Colonic mucosa (tissue), 4 donors: ENCODE results near the gene MLH3. TPM values are rescaled to one million over a fixed set of nuclear protein-coding genes. Genes with fewer than 3 reads are reported as not detected.
A peak's percentile ranks its signal among the peaks of the same experiment; 100 is the strongest.

Source experiments
- DNase-seq: peaks from one replicate; pipeline ENCODE4 v3.0.0-alpha.2; 2020
- H3K27ac ChIP-seq: fragments of 200-600 bp; one replicate; pipeline ENCODE4 v1.8.0; 2021
- H3K27me3 ChIP-seq: fragments of 200-600 bp; one replicate; pipeline ENCODE4 v1.8.0; 2021
- H3K36me3 ChIP-seq: fragments of 200-600 bp; one replicate; pipeline ENCODE4 v1.8.0; 2021
- H3K4me1 ChIP-seq: fragments of 200-600 bp; one replicate; pipeline ENCODE4 v1.8.0; 2021; ENCODE audit warnings: mild to moderate bottlenecking
- H3K4me3 ChIP-seq: fragments of 200-600 bp; one replicate; pipeline ENCODE4 v1.8.0; 2021
- H3K9ac ChIP-seq, 2 donors: one replicate each; pipeline ENCODE4 v1.7.0; 2013; ENCODE audit warnings: control low read depth in 2 of 2, low read depth in 2 of 2, low read length in 2 of 2
- H3K9me3 ChIP-seq: fragments of 200-600 bp; one replicate; pipeline ENCODE4 v1.8.0; 2021
- intact Hi-C: fragments of 100-400 bp; cut with DNase I; formaldehyde crosslinking; loops from one replicate; pipeline ENCODE4 v1.14.1; 2022
- total RNA-seq, 2 donors: library from RNA; stranded (reverse); fragmentation: NEBNext Ultra II Directional in 1 of 2; extraction: Animal tissue kit (Norgen Biotek cat#: 25700) in 1 of 2; gene quantifications; one replicate each; pipeline ENCODE4 v1.2.1, GENCODE V29; 2021
- TF ChIP-seq, protein P1 (sequence below): fragments of 200-600 bp; IDR thresholded peaks from one replicate; pipeline ENCODE4 v1.8.0; 2022; ENCODE audit warnings: antibody characterized with exemption, mild to moderate bottlenecking
- donor health status: healthy.
- donor health status: DM: no; HTN: no; CAD: no.
- donor health status: DM: no; HTN: no; CAD: no.

The MLH3 gene
- total RNA-seq, 2 donors from 2014 or later, result 24.2 to 25.9 TPM

GRCh38 chr14:75060420-75060819, 9.2 kb upstream of the MLH3 start:
- Histone ChIP-seq H3K9ac (no peak overlapping the region), H3K9me3 (no peaks in the 10 kb centered on the region), H3K27me3 (no peaks in the 10 kb centered on the region), H3K27ac (no peak overlapping the region), H3K4me3 (no peak overlapping the region), H3K36me3 (no peaks in the 10 kb centered on the region), H3K4me1 (no peaks in the 10 kb centered on the region)
- intact Hi-C loops, result no loop called here
- TF ChIP-seq, protein P1, sequence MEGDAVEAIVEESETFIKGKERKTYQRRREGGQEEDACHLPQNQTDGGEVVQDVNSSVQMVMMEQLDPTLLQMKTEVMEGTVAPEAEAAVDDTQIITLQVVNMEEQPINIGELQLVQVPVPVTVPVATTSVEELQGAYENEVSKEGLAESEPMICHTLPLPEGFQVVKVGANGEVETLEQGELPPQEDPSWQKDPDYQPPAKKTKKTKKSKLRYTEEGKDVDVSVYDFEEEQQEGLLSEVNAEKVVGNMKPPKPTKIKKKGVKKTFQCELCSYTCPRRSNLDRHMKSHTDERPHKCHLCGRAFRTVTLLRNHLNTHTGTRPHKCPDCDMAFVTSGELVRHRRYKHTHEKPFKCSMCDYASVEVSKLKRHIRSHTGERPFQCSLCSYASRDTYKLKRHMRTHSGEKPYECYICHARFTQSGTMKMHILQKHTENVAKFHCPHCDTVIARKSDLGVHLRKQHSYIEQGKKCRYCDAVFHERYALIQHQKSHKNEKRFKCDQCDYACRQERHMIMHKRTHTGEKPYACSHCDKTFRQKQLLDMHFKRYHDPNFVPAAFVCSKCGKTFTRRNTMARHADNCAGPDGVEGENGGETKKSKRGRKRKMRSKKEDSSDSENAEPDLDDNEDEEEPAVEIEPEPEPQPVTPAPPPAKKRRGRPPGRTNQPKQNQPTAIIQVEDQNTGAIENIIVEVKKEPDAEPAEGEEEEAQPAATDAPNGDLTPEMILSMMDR, result no peak
- DNase-seq, result no peak

DNA sequence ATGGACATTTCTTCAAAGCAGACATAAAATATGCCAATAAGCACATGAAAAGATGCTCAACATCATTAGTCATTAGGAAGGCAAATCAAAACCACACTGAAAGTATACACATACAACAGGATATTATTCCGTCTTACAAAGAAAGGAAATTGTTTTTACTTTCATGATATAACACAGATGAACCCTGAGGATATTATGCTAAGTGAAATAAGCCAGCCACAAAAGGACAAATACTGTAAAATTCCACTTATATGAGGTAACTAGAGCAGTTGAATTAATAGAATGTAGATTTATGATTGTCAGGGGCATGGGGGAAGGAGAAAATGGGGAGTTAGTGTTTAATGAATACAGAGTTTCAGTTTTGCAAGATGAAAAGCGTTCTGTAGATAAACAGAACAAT, 8.4 kb upstream of the MLH3 start:
- no peak overlapping the region for H3K4me3 ChIP-seq
- no peaks in the 10 kb centered on the region for H3K4me1 ChIP-seq
- no peak for DNase-seq
- no peaks in the 10 kb centered on the region for H3K9me3 ChIP-seq
- H3K36me3 ChIP-seq, result no peaks in the 10 kb centered on the region
- no peaks in the 10 kb centered on the region for H3K27me3 ChIP-seq
- TF ChIP-seq, protein P1, result no peak
- no peak overlapping the region for H3K27ac ChIP-seq
- intact Hi-C loops, result no loop called here
- no peak overlapping the region for H3K9ac ChIP-seq

- Histone ChIP-seq H3K9ac (no peak overlapping the region), H3K4me3 (no peak overlapping the region), H3K36me3 (no peaks in the 10 kb centered on the region), H3K27ac (no peak overlapping the region), H3K27me3 (no peaks in the 10 kb centered on the region), H3K9me3 (no peaks in the 10 kb centered on the region), H3K4me1 (no peaks in the 10 kb centered on the region)
- DNase-seq, result no peak
- intact Hi-C loops, result no loop called here
- TF ChIP-seq, protein P1, result no peak
These were observed 3.2 kb upstream of the MLH3 start for GRCh38 chr14:75054421-75054820.

DNA sequence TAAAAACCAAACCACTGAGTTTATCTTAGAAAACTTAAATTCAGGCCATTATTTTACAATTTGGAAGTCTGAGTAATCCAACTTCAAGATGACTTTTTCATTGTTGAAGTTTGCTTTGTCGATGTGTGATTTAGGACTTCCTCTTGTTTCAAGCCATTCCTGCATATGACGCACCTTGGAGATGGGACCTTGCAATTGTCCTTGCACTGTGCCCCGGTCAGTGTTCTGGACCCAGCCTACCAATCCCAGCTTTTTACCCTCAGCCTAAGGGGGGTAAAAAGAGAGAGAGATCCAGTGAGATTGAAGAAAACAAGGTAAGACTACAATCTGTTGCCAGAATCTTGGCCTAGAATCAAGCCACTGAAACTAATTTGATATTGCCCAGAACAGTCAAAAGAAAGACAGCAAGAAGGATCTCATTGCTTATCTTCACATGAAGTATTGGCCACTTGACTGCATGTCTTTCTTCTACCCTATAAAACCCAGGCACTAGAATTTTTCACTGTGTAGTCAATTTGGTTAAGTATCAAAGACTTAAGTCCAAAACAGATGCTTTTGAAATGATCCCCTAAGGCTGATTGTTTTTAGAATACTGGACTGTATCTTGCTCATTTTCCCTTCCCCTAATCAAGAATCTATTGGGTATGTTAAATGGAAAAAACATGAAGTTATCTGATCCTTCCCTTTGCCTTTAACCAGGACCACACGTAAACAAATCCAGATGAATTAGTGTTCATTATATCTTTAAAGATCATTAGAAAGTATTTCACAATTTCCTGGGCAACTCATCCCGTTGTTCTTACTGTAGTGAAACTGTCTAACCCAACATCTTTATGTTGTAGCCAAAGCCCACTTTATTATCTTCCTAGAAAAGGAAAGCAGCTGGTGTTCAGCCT, 2.4 kb upstream of the MLH3 start:
- no peaks in the 10 kb centered on the region for H3K36me3 ChIP-seq
- no peak overlapping the region for H3K4me3 ChIP-seq
- H3K9ac ChIP-seq, result no peak overlapping the region
- intact Hi-C loops, result no loop called here
- no peaks in the 10 kb centered on the region for H3K4me1 ChIP-seq
- H3K27me3 ChIP-seq, result no peaks in the 10 kb centered on the region
- H3K27ac ChIP-seq, result no peak overlapping the region
- no peaks in the 10 kb centered on the region for H3K9me3 ChIP-seq
- no peak for DNase-seq
- TF ChIP-seq, protein P1, result no peak

DNA sequence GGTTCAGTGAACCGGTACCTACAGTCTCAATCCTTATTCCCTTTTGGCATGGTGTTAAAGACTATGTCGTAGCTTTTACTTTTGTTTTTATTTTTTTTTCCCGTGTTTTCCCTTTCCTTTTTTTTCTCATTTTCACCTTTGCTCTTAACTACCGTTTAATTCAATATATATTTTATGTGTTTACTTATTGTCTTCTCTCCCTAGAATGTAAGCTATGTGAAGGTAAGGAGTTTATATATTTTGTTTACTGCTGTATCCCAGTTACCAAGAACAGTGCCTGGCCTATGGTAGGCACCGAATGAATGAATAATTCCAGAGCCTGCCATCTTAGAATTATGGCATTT, 261 bp upstream of the MLH3 start:
- TF ChIP-seq, protein P1, result no peak
- Histone ChIP-seq H3K27me3 (no peaks in the 10 kb centered on the region), H3K4me1 (no peaks in the 10 kb centered on the region), H3K4me3 (peak overlapping the region; percentile 58), H3K9me3 (no peaks in the 10 kb centered on the region), H3K9ac (peak overlapping the region in 1 of 2 donors; percentile 75), H3K36me3 (no peaks in the 10 kb centered on the region), H3K27ac (peak overlapping the region; percentile 85)
- intact Hi-C loops, result no loop called here
- DNase-seq, result no peak
